HG03521 (cell line): ENCODE measurements around the gene GP9.

Experiments used
- ATAC-seq: cut with Tn5 transposase; IDR thresholded peaks from one replicate; pipeline ENCODE4 v1.9.1; 2021; ENCODE audit warnings: mild to moderate bottlenecking, moderate library complexity; ENCODE audit not compliant: unreplicated experiment

Gene GP9

DNA sequence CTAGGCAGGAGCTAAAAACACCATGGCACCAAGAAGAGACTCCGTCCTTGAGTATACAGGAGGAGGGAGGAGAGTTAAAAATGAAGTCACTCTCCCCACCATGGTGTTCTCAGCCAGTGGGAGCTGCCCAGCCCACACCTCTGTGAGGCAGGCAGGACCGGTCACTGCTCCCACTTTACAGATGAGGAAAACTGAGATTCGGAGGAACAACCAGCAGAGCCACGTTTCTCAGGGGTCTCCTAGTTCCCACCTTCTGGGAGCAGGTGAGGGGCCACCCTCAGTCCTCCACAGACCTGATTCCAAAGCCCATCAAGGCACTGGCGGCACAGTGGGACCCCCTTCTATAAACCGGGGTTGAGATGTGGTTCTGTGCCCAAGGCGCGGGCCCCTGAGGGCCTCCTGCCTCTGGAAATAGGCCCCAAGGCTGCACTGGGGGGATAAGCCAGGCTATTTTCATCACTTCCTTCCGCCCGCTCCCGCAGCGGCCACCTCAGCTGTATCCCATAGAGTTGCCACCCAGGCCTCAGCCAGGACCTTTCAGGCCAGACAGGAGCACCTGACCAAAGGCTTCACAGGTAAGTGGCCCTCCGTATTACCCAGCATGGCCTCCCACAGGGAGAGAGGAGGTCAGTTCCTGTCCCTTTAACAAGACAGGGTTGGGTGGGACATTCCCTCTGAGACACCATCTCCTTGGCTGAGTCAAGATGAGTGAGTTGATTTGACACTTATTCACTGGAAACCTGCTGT lies at the start of gene GP9:
Gene GP9, plus strand, starts transcription at position 504 of the 747 bp plus-strand sequence. CDS start 961 bp downstream, outside the sequence.
- no peak for ATAC-seq

- no peak for ATAC-seq
These were observed 47.1 kb upstream of the GP9 start for GRCh38 chr3:129013491-129013891.

GRCh38 chr3:129014148-129014547 lies 46.4 kb upstream of the GP9 start:
- ATAC-seq = no peak

- ATAC-seq = no peak
These were observed 45.7 kb upstream of the GP9 start for GRCh38 chr3:129014793-129015345.

GRCh38 chr3:129015388-129016105 lies 45.0 kb upstream of the GP9 start:
- no peak for ATAC-seq

DNA sequence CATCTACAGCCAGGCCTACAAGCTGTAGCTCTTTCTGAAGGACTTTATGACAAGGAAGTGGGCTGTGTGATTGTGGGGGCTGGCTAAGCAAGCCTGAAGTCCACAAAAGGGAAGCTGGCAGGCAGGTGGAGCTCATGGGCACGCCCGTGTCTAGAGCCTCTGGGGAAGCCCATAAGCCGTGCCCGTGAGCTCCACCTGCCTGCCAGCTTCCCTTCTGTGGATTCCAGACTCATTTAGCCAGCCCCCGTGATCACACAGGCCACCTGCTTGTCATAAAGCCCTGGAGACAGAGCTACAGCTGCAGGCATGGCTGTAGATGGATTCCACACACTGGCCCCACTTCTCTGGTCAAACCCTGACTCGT lies 44.2 kb upstream of the GP9 start:
- no peak for ATAC-seq

GRCh38 chr3:129016720-129017483 lies 43.7 kb upstream of the GP9 start:
- ATAC-seq = peak; percentile 74

DNA sequence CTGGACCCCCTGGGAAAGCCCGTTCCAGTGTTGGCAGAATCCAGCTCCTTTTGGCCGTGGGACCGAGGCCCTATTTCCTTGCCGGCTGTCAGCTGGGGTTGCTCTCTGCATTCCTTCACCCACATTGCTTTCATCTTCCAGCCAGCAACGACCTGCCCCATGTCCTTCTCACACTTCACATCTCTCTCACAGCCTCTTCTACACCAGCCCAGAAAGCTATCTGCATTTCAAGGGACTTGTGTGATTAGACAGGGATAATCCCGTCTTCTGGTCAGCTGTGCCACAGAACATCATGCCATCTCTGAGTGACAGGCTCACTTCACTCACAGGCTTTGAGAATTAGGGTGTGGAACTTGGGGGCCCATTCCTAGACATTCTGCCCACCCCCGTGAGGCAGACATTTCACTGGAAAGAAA lies 43.1 kb upstream of the GP9 start:
- ATAC-seq = no peak

DNA sequence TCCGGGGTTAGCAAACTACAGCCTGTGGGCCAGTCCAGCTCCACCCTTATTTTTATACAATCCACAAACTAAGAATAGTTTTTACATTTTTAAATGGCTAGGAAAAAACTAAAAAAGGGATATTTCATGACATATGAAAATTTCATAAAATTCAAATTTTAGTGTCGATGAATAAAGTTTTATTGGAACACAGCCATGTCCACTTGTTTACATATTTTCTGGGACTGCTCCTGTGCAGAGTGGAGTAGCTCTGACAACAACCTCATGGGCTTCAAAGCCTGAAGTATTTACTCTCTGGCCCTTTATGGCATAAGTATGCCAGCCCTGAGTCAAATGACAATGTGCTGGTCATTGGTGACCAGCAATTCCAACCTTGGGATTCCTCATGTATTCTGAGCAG lies 42.3 kb upstream of the GP9 start:
- ATAC-seq = no peak

- no peak for ATAC-seq
These were observed 41.8 kb upstream of the GP9 start for GRCh38 chr3:129018751-129019150.

GRCh38 chr3:129019266-129019665 lies 41.3 kb upstream of the GP9 start:
- no peak for ATAC-seq

DNA sequence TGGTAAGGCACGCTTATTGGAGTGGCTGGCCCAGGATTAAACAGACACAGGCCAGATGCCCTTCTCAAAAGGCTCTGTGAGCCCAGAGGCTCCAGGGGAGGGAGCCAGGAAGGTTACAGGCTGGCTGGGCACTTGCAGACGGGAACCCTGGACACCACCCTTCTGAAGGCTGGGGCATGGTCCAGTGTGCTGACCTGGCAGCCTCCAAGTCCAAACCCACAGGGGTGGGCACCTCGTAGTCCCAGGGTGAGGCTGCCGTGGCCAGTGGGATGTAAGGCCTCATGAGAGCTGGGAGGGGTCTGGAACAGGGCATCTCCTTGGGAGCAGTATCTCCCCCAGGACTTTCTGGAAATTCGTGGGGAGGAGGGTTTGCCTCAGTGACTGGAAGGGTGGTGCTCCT lies 39.9 kb upstream of the GP9 start:
- no peak for ATAC-seq

DNA sequence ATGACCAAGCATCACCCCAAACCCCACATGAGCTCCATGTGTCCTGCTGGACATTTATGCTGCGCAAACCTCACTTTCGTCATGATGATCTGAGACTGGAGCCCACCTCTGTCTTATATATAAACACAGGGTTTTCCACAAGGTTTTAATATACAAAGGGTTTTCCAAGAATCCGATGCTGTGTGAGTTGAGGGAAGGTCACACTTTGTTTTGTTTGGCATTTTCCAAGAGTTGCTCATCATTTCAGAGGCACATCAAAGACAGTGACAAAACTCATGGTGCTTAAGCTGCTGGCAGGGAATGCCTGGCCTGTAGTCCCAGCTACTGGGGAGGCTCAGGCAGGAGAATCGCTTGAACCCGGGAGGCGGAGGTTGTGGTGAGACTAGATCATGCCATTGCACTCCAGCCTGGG lies 39.4 kb upstream of the GP9 start:
- no peak for ATAC-seq

GRCh38 chr3:129022114-129023007 lies 38.2 kb upstream of the GP9 start:
- no peak for ATAC-seq

DNA sequence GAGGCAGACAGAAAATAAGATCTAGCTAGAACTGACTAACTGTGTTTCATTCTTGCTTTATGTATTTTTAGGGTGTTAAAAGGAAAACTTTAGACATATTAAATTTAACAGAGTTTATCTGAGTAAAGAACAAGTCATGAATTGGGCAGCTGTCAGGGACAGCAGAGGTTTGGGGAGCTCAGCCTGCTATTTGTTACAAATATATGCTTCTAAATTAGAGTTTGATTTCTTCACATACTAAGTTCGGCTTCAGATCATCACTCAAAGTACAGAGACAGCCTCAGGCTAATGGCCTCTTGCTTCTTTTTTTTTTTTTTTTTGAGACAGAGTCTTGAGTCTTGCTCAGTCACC lies 37.6 kb upstream of the GP9 start:
- no peak for ATAC-seq

- ATAC-seq = no peak
These were observed 36.7 kb upstream of the GP9 start for GRCh38 chr3:129023909-129024308.

GRCh38 chr3:129025108-129025507 lies 35.5 kb upstream of the GP9 start:
- ATAC-seq = no peak

GRCh38 chr3:129025691-129026435 lies 34.7 kb upstream of the GP9 start:
- no peak for ATAC-seq

DNA sequence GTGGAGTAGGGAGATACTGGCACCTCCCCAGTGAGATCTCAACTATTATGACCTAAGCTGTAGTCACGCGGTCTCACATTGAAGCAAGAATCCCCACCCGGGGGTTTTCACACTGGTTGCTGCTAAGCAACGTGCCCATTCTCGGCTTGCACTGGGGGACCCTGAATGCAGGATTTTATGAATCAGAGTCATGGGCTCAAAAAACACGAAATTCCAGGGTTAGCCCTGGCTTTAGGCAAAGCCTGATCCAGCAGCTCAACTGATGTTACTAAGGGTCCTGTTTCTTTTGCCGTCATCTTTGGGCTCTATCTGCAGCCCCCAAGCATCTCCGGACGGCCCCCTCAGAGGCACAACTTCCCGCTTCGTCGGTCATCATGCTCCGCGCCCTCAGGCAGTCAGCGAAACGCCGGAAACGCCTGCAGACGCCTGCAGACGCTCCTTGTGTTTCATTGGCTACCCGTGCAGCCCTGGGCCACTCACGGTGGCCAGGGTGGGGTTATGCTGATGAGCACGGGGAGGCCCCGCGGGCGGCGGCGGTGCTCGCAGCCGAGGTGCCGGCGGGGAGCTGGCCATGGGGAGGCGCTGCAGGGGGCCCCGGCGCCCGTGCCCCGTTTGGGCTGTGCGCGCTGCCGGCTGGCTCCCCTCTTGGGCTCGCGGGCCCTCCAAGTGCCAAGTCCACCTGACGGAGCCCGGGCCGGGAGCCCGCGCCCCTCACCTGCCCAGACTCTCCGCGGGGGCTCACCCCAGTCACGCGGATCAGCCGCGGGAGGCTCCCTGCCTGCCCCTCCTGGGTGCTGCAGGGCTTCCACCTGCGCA lies 33.6 kb upstream of the GP9 start:
- peak; percentile 100 for ATAC-seq
